HS-5 (cell line): ENCODE measurements around the gene MAST4.

ENCODE experiments used
- DNase-seq: peaks from one replicate; pipeline ENCODE4 v3.0.0-alpha.2; 2012; ENCODE audit warnings: low read depth

Gene MAST4

GRCh38 chr5:67215519-67216471 lies 619.6 kb downstream of the MAST4 start:
- DNase-seq: no peak

- no peak for DNase-seq
These were observed 620.4 kb downstream of the MAST4 start for GRCh38 chr5:67216564-67216963.
